GM21515 (cell line): ENCODE results near the gene APBB2.
A peak's percentile ranks its signal among the peaks of the same experiment; 100 is the strongest.
"Not testable (repeated sequence)": the region's sequence is repeated elsewhere in the genome, so short reads cannot be mapped to it uniquely, and the experiment has no call there.

ENCODE experiments used
- ATAC-seq: cut with Tn5 transposase; IDR thresholded peaks from one replicate; pipeline ENCODE4 v1.9.1; 2021; ENCODE audit not compliant: unreplicated experiment

Gene APBB2

DNA sequence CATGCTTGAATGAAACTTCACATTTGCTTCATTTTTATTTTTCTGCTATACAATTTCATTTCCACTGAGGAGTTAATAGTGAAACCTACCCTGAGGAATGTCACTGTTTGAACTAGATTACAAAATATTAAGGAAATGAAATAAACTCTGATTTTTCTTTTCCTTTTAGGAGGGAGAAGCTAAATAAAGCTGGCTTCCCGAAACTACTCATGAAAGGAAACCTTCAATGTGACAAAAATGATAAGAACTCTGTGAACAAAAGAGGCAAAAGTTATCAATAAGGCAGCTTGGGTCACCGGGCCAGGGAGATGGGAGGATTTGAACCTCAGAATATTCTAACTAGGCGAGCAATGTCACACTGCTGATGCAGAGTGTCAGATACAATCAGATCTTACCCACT, 185.2 kb downstream of the APBB2 start:
- no peak for ATAC-seq

DNA sequence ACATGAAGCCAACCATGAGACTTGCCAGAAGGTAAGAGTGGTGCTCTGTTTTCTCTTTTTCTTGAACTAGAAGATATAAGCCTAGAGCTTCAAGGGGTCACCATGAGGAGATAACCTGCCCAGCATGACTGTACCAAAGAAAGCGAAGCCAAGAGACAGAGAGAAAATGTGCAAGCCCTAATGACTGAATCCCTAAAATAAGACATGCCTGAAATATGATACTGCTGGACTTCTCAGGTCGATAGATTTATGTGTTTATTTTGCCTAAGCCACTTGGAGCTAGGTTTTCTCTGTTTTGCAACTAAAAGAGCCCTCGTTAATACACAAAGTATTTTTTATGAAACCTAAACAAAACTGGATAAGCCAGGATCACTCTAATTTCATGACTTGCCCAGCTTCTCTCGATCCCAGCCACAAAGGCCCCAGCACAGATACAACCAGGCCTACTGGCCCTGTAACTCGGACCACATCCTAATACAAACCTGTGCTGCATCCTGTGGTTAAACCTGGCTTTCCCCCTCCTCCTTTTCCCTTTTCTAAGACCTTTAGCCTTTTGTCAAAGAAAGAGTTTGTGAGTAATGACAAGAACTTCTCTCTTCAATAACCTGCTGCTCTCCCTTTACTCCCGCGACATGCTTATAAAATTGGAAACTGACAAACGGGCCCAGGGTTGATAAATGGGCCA, 185.8 kb downstream of the APBB2 start:
- no peak for ATAC-seq

DNA sequence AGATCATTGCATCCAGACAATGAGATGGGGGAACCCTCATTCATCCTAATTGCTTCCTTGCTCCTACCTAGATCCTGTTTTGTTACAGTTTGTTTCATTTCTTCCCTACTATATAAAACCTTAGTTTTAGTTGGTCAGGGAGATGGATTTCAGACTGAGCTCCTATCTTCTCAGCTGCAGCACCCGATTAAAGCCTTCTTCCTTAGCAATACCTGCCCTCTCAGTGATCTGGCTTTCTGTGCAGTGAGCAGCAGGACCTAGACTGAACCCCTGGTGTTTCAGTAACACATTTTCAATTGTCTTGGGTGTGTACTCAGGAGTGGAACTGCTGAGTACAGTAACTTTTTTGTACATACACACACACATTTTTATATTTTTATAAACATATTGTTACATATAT, 187.4 kb downstream of the APBB2 start:
- no peak for ATAC-seq

DNA sequence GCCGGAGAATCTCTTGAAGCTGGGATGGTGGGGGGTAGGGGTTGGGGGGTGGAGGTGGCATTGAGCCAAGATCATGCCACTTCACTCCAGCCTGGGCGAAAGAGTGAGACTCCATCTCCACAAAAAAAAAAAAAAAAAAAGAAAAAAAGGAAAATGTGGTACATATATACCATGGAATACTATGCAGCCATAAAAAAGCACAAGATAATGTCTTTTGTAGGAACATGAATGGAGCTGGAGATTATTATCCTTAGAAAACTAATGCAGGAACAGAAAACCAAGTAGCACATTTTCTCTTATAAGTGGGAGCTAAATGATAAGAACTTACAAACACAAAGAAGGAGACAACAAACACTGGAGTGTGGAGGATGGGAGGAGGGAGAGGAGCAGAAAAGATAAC, 188.5 kb downstream of the APBB2 start:
- no peak for ATAC-seq

DNA sequence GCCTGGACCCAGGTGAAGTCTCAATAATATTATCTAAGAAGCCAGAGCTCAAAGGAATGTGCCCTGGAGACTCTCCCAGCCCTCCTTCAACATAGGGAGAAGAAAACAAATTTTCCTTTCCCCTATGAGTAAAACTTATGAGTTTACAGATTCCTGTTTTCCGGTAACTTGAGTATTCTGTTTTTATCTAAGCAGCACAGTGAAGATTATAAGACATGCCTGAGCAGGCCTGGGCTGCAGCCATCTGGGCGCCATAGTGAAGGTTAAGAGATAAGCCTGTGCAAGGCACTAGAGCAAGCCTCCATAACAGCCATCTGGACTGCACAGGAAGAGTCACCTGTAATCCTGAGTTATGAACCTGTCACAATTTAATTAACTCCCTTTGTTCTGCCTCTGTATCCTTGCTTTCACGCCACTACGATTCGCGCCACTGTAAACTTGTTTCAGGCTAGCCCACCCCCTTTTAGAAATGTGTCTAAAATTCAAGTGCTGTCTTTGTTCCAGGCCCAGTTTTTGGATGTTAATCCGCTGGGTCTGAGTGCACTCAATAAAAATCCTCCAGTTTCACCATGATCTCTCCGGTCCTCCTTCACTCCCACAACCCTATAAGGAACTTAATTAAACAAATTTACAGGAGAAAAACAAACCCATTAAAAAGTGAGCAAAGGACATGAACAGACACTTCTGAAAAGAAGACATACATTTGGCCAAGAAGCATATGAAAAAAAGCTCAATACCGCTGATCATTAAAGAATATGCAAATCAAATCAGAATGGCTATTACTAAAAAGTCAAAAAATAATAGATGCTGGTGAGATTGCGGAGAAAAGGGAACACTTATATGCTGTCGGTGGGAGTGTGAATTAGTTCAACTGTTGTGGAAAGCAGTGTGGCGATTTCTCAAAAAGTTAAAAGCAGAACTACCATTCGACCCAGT, 189.5 kb downstream of the APBB2 start:
- no peak for ATAC-seq

DNA sequence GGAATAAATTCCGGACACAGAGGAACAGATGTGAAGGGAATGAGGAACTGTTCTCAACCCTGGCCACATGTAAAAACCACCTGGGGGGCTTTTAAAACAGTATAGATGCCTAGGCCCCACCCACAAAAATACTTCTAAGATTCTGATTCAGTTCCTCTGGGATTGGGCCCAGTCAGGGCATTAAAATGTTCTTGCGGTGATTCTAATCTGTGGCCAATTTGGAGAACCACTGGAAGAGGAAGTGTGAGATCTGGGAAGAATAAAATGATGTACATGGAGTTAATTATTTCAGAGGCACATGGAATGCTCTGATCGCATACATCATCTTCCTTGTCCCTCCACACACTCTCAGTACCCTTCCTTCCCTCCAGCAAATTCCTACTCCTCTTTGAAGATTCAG, 192.2 kb downstream of the APBB2 start:
- ATAC-seq, result no peak

DNA sequence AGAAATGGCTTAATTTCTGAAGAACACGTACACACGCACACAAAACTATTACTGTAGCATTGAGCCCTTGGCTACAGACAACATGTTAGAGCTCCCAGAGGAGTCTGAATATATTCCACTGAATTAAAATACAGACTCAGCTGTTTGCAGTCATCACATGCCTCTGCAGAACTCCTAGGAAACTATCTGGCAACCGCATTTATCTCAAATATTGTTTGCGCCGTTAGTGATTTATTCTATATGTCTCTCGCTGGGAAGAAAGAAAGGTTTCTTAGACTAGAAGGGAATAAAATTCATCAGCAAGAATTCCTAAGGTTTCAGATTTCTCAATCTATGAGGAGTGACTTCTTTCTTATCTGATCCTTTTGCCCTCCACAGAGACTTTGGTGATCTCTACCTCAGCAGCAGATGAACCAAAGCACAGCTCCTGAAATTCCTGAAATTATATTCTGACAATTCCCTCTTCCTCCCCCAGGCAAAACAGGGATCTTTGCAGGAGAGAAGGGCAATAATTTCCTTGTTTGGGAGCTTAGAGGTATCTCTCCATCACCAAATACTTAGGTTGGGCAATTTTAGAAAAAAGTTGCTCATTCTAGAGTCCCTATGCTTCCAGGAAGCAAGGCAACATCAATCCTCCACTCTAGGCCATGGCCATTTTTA, 199.2 kb downstream of the APBB2 start:
- no peak for ATAC-seq

DNA sequence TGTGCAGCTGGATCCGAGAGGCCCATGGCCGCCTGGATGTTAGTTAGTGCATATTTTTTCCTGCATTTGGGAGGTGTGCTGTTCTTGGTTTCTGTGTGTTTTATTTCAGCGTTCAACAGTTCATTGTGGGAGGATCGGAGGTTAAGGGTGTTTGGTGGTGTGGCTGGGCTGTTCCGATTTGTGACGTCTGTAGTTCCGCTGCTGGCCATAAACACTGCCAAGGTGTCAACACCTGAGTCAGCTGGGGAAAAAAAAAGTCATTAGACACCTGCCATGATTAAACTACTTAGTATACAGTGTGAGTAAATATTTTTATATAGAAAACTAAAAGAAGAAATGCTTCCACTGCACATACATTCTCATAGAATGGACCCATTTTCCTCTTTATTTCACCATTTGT, 200.2 kb downstream of the APBB2 start:
- no peak for ATAC-seq

DNA sequence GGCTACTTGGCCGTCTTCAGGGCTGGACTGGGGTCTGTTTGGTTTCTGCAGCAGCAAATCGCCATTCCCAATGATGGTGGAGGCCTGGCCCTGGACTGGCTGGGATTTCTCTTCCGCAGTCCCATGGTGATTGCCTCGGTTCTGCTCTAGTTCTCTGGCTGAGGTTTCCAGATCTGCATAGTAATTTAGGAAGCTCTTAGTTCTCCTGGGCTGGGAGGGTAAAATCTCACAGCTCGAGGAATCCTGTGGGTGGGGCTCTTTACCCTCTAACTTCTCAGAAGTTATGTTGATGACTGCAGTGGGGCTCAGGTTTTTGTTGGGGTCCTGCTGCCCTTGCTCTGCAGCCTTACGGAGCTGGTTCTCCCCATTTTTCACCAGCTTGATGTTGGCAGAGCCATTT, 200.6 kb downstream of the APBB2 start:
- no peak for ATAC-seq

DNA sequence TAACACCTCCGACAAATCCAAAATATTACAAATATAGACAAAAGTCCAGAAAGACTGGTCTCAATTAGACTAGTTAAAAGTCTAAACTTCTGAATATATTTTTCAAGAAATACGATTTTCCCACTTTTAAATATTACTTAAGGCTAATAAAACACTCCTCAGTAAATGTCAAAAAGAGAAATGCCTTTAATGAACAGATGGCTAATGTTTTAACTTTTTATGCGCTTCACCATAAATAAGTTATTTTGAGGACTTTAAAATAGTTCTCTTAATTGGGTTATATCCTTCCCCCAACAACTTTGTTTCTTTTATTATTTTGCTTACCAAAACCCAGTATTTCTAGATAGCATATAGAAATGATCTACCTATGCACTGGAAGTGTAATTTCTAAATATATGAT, 201.4 kb downstream of the APBB2 start:
- ATAC-seq, result no peak

DNA sequence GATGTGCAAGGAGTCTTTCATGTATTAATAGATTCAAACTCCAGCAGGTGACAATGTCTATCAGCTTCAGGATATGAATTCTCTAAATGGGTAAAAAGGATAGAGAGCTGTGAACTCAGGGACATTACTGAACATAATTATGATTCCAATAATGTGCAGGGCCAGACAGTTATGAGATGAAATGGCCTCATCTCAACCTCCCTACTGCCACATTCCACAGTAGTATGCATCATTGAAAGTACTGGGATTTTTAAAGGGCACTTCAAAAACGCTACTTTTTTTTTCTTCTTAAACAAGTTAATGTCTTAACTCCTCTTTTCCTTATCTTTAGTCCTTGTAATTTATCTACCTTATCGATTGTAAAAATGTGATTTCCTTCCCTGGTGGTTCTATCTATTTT, 202.0 kb downstream of the APBB2 start:
- ATAC-seq, result no peak

DNA sequence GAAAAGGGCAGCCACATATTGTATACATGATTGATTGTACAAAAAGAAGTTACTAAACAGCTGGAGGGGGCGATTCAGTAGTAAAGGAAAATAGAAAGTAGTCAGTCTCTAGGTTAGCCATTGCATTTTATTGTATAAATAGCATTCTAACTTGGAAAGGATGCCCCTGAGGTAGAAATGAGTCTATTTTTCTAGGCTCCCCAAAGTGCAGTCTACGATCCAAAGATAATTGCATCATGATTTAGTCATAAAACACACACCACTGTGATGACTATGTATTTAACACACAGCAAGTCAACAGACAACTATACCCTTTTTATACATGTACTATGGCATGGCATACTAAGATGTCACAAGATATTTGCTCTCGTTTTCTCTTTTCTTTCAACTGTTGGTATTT, 204.9 kb downstream of the APBB2 start:
- ATAC-seq, result no peak

DNA sequence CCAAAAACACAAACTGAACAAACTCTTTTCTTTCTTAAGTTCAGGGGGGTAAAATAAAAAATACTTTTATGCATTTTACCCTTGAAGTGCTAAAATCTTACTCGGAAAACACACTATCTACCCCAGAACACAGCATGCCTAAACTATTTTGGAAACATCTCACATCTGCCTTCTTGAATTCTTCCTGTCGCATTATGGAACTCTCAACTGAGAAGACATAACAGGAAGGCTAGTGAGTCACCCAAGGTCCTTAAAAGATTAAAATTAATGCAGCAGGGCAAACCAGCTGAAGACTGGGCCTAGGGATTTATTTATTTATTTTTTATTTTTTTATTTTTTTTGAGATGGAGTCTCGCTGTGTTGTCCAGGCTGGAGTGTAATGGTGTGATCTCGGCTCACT, 208.2 kb downstream of the APBB2 start:
- no peak for ATAC-seq

DNA sequence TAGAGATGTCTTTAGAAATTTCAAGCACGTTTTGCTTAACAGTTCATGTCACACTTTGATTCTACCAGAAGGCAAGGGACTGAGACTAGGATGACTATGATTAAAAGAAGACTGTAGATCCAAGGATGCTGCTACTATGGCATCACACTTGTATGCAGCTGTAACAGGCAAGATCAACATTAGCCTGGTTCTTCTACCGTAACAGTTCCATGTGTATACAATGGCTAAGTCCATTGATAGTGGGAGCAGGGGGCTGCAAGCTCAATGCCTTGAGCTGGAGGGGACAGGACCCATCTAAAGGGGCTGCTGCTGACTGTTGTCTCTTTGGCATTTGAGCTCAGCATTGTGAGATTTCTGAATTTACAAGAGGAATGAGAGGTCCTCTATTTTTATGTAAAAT, 212.0 kb downstream of the APBB2 start:
- no peak for ATAC-seq

DNA sequence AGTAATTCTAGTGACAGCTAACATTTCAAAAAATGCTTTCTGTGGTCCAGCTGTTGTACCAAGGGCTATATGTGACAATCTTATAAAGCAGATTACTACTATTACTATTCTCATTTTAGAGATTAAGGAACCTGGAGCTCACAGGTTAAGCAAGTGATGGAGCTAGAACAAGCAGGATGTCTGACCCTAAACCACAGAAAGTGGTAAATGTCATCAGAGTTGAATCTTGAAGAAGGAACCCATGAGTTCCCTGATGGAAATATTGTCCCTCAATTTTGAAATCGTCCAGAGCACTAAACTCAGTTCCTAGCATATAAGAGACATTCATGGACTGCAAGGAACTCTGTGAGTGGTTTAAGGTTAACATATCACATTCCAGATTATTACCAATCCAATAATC, 214.0 kb downstream of the APBB2 start:
- no peak for ATAC-seq

DNA sequence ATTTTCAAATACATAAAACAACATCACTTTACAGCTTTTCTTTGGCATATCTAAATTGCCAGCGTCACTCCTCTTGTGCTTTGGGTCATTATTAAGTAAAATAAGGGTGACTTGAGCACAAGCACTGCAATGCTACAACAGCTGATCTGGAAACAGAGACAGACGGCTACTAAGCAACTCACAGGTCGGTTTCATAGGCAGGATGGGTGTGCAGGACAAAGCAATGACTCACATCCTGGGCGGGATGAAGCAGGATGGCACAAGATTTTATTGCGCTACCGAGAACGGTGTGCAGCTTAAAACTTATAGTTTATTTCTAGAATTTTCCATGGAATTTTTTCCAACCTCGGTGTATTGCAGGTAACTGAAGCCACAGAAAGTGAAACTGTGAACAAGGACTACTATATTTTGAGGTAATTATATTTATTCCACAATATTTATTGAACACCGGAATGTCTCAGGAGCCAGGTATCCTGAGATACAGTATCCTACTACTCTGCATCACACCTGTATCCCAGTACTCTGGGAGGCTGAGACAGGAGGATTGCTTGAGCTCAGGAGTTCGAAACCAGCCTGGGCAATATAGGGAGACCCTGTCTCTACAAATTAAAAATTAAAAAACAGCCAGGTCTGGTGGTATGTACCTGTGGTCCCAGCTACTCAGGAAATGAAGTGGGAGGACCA, 215.5 kb downstream of the APBB2 start:
- ATAC-seq, result no peak

DNA sequence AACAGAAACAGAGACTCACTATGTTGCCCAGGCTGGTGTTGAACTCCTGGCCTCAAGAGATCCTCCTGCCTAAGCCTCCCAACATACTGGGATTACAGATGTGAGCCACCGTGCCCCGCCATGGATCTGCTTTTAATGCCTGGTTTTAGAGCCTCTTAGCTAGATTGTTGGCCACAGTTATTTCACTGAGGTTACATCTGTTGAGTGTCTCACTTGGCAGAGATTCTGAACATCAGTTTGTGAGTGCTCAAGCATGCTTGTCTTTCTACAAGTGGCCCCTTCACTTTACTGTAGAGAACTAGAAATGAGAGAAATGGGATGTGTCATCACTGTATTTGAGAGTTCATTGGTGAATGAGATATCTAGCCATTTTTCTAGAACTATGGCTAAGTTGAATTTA, 218.5 kb downstream of the APBB2 start:
- ATAC-seq, result no peak

DNA sequence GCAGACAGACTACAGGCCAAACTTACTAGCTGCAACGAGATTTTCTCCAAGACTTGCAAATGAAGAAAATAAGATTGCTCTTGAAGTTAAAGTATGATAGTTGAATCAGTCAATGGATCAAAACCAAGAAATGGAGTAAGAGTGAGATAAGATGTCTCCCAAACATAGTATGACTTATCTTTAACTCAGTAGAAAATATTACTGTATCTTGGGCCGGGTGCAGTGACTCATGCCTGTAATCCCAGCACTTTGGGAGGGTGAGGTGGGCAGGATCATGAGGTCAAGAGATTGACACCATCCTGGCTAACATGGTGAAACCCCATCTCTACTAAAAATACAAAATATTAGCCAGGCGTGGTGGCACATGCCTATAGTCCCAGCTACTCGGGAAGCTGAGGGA, 220.0 kb downstream of the APBB2 start:
- not testable (repeated sequence) for ATAC-seq

DNA sequence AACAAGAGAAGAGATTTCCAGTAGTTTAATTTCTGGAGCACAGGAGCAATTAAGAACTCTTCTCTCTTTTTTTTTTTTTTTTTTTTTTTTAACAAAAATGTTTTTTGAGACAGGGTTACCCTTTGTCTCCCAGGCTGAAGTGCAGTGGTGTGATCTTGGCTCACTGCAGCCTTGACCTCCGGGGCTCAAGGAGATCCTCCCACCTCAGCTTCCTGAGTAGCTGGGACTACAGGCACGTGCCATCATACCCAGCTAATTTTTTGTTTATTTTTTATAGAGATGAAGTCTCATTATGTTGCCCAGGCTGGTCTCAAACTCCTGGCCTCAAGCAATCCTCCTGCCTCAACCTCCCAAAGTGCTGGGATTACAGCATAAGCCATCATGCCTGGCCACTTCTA, 221.0 kb downstream of the APBB2 start:
- not testable (repeated sequence) for ATAC-seq

DNA sequence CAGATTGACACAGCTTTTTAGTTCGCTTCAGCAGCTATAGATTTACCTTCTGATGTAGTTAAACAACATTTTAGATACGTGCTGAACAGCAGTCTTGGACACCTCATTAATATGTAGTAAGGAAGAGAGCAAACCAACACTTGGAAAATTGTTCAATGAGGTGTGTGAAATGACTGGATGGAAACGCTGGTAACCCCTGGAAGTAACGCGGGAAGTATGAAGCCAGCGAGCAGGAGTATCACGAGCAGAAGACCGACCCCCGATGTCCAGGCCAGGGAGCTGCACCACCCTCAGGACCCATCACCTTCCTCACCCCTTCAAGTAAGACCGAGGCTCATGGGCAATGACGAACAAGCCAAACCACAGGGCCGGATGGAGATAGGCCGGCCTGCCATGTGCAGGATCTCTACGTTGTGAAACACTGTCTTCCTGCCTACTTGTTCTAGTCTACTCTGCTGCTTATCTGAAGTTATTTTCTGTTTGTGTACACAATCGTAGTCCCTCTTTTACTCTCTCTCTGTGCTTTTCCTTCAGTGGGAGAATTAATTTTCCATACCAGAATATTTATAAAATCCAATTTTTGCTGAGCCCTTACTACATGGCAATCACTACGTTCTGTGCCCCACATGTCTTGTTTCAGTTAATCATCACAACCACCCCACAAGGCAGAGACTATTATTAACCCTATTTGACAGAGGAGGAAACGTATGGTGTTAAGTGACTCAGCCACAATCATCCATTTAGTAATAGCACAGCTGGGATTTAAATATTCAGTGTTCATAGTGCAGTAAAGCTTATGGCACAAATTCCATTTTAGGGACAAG, 221.7 kb downstream of the APBB2 start:
- ATAC-seq, result peak; percentile 70
